Stimulated activated CD4-positive, alpha-beta T cell treated with anti-CD3 and anti-CD28 coated beads, TNF-alpha, amount 100 ng/mL, for 1 hour (primary cell): Measurements from ENCODE around the gene ARL13B.
"Not testable (repeated sequence)": the region's sequence is repeated elsewhere in the genome, so short reads cannot be mapped to it uniquely, and the experiment has no call there.

Source experiments
- DNase-seq, 3 donors: peaks; one replicate each; pipeline ENCODE4 v3.0.0-alpha.2; 2020; ENCODE audit warnings: low read depth in 3 of 3, low spot score in 1 of 3

The ARL13B gene

GRCh38 chr3:93994056-93994455 lies 14.1 kb downstream of the ARL13B start:
- DNase-seq = no peak

- no peak for DNase-seq
Observed at GRCh38 chr3:94001191-94001590, 21.2 kb downstream of the ARL13B start.

DNA sequence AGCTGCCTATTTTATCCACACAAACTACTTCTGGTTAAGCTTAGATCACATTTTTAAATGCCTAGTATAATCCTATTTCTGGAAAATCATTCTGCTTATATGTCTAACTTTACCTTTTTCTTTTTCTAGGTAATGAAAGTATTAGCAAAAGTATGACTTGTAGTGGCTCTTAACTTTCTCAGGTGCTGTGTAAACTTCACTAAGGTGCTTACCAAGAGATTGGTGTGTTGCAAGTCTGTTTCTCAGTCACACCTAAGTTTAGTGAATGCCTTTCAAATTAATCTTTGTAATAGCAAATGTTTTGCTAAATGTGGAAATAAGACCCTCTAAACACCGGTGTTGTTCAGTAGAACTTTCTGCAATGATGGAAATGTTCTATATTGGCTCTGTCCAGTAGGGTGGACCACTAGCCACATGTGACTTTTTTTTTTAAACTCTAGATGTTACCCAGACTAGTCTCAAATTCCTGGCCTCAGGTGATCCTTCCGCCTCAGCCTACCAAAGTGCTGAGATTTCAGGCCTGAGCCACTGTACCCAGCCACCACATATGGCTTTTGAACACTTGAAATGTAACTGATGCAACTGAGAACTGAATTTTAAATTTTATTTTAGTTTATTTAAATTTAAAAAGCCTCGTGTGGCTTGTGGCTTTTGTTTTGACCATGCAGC lies 22.0 kb downstream of the ARL13B start:
- DNase-seq = no peak

- no peak for DNase-seq
Observed at GRCh38 chr3:94004301-94004910, 24.5 kb downstream of the ARL13B start.

DNA sequence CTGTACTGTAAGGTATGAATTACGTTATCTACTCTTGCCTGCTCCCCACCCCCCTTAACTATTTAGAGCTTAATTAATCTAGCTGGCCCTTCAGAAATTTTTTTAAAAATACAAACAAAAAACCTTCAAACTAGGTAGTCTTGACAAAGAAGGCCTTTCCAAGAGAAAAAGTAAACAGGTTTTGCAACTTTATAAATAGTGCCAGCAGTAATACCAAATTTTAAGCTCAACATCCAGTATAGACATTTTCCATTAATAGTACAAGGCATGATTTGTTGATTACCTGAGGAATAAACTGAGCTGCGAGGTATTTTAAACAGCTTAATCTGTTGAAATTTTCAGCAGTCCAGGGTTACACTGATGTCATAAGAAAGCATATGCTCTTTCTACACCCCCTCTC lies 28.3 kb downstream of the ARL13B start:
- no peak for DNase-seq

- no peak for DNase-seq
Observed at GRCh38 chr3:94009608-94010007, 29.7 kb downstream of the ARL13B start.

GRCh38 chr3:94011233-94011711 lies 31.3 kb downstream of the ARL13B start:
- no peak for DNase-seq

DNA sequence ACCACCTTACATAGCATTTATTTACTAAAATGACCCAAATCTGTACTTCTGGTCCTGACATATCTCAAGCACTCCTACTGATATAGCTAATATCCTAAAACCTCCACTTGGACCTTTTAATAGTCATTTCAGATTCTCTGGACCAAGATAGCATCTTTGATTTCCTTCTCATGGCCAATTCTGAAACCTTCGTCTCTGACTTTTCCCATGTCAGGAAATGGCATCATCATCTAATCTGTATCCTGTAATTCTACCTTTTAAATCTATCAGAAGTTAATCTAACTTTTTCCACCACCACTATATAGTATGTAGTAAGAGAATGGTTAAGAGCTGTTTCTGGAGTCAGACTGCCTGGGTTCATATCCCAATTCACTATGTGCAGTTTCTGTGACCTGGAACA lies 32.2 kb downstream of the ARL13B start:
- DNase-seq = no peak

DNA sequence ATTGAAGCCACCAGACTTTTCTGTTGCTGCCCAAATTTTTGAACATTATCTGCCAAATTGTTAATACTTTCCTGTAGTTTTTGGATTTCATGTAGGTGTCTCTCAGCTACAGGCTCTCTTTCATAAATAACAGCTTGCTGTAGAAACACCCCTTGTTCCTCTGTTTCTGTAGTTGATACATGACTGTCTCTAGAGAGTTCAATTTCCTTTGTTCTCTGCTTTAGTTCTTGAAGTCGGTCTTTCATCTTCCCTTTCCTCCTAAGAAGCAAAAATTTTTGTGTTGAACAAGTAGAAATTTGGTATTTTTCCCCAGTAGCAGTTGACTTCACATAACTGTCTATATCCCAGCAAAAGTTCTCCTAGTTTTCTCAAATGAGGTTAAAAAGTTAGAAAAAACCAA lies 35.1 kb downstream of the ARL13B start:
- no peak for DNase-seq

DNA sequence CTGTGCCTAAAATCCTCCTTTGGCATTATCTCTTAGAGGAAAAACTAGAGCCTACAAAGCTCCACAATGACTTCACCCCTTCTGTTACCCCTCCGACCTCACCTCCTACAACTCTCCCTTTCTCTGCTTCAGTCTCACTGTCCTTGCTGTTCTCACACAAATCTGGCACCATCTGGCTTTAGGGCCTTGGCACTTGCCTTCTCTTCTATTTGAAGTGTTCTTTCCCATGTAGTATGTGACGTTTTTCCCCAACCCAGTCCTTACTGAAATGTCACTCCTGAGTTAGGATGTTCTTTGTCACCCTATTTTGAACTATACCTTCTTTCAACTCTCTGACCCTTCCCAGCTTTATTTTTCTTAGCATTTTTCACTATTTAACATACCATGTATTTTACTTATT lies 39.7 kb downstream of the ARL13B start:
- DNase-seq = no peak

DNA sequence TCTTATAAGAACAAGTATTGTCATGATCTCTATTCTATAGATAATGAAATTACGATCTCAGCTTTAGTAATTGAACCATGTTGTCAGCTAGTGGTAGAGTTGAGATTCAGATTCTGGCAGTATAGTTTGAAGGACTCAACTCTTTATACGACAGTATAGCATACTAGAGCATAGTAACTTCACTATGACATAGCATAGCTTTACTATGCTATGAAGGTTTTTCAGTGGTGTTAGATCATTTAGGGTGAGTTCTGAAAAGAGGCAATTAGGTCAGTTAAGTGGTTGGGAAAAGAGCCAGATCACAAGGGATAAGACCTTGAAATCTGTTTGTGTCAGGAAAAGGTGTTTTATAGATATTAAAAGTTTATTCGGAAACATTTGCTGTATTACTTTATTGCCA lies 40.3 kb downstream of the ARL13B start:
- DNase-seq = no peak

DNA sequence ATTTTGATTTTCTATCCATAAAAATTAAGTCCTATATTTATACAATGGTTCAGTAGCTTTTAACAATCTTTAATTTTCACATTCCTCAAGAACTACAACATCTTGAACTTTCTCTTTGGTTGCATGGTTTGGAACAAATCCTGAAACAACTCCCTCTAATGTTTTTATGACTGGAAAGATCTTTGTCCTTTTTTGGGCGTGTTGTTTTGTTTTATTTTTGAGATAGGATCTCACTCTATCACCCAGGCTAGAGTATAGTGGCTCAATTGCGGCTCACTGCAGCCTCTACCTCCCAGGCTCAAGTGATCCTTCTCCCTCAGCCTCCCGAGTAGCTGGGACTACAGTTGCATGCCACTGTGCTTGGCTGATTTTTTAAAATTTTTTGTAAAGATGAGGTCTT lies 44.4 kb downstream of the ARL13B start:
- no peak for DNase-seq

- DNase-seq = no peak
Observed at GRCh38 chr3:94026623-94027022, 46.7 kb downstream of the ARL13B start.

- DNase-seq = no peak
Observed at GRCh38 chr3:94028093-94028837, 48.3 kb downstream of the ARL13B start, which contains the start of gene STX19. STX19 (minus strand) TSS chr3:94028597; CDS start chr3:94015269, 13,328 bp downstream.

- no peak for DNase-seq
Observed at GRCh38 chr3:94036909-94037507, 57.1 kb downstream of the ARL13B start.

DNA sequence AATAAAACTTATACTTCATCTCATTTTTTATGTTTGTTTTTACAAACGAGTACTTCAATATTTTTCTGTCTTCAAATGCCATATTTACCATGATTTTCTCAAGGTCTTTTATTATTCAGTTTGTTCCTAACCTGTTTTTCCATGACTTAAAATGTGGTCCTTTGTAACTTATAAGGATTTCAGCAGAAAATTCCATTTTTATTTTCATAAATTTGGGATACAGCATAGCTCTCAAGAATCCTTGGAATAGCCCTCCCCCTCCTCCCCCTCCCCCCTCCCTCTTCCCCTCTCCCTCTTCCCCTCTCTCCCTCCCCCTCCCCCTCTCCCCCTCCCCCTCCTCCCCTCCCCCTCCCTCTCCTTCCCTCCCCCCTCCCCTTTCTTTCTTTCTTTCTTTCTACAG lies 63.3 kb downstream of the ARL13B start:
- DNase-seq = no peak

DNA sequence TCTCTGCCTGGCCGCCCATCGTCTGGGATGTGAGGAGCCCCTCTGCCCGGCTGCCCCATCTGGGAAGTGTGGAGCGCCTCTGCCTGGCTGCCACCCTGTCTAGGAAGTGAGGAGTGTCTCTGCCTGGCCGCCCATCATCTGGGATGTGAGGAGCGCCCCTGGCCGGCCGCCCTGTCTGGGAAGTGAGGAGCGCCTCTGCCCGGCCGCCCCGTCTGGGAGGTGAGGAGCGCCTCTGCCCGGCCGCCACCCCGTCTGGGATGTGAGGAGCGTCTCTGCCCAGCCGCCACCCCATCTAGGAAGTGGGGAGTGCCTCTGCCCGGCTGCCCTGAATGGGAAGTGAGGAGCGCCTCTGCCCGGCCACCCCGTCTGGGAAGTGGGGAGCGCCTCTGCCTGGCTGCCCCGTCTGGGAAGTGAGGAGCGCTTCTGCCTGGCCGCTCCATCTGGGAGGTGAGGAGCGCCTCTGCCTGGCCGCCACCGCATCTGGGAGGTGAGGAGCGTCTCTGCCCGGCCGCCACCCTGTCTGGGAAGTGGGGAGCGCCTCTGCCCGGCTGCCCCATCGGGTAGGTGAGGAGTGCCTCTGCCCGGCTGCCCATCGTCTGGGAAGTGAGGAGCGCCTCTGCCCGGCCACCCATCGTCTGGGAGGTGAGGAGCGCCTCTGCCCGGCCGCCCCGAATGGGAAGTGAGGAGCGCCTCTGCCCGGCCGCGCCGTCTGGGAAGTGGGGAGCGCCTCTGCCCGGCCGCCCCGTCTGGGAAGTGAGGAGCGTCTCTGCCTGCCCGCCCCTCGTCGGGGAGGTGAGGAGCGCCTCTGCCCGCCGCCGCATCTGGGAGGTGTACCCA lies 64.4 kb downstream of the ARL13B start:
- not testable (repeated sequence) for DNase-seq

GRCh38 chr3:94046533-94046932 lies 66.6 kb downstream of the ARL13B start:
- no peak for DNase-seq

DNA sequence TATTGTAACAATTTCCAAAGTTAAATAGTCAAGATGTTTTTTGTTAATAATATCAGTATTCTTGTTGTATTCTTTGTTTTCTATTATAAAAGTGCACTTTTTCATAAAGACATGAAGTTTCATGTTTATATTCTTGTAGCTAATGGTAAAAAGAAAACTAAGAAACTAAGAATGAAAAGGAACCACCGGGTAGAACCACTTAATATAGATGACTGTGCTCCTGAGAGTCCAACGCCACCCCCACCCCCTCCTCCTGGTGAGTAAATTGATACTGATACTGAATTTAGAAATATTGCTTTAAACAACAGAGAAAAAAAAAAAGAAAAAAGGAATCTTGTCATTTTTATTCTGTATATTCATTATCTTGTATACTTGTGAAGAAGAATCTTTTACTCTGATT lies 69.3 kb downstream of the ARL13B start:
- no peak for DNase-seq

- DNase-seq = no peak
Observed at GRCh38 chr3:94050546-94050945, 70.6 kb downstream of the ARL13B start.

DNA sequence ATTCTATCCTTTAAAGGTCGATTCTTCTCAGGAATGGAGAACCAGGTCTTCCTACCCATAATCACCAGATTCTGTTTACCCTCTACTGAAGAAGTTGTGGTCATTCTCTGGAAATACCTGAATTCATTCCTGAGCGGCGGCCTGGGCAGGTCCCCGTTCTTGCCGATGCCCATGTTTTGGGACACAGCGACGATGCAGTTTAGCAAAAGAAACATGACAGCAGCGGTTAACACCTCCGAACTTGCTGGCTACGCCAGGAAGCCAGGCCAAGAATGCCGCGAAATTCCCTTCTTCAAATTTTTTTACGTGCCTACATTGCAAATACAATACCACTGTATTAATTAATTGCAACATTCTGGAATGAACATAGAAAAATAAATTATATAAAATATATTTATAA lies 81.3 kb downstream of the ARL13B start:
- no peak for DNase-seq
